Natural killer cell treated with Interleukin-12 subunit alpha and Interleukin-12 subunit beta and Interleukin-15 and Interleukin-18, amount 100 ng/mL, for 72 hours (primary cell): ENCODE data around the gene PRKCB. TPM values are rescaled to one million over a fixed set of nuclear protein-coding genes. Genes with fewer than 3 reads are reported as not detected.
"Not testable (repeated sequence)": the region's sequence is repeated elsewhere in the genome, so short reads cannot be mapped to it uniquely, and the experiment has no call there.

Experiments
- ATAC-seq, 2 donors: fragments of 150-1000 bp; cut with Tn5 transposase in 1 of 2; sonication (Bioruptor Pico), chemical (Tn5 transposase) in 1 of 2; 2 replicates each; pipeline ENCODE4 v1.10.0; 2021
- DNase-seq: peaks from one replicate; pipeline ENCODE4 v3.0.0; 2022; ENCODE audit warnings: low spot score
- H3K27ac Mint-ChIP-seq, 2 donors: 1 replicate in 1 of 2; 2 replicates in 1 of 2; pipeline ENCODE4 v1.8.0; 2022; ENCODE audit warnings: mixed read lengths in 2 of 2, mild to moderate bottlenecking in 1 of 2, moderate library complexity in 1 of 2
- H3K27me3 Mint-ChIP-seq, 2 donors: 1 replicate in 1 of 2; 2 replicates in 1 of 2; pipeline ENCODE4 v1.8.0; 2022; ENCODE audit warnings: mixed read lengths in 2 of 2
- H3K36me3 Mint-ChIP-seq: one replicate; pipeline ENCODE4 v1.8.0; 2022; ENCODE audit warnings: mixed read lengths
- H3K4me1 Mint-ChIP-seq, 2 donors: 1 replicate in 1 of 2; 2 replicates in 1 of 2; pipeline ENCODE4 v1.8.0; 2022; ENCODE audit warnings: low read depth in 2 of 2, mixed read lengths in 2 of 2, mild to moderate bottlenecking in 1 of 2
- H3K4me3 Mint-ChIP-seq: one replicate; pipeline ENCODE4 v1.8.0; 2022; ENCODE audit warnings: mixed read lengths
- H3K9me3 Mint-ChIP-seq: 2 replicates; pipeline ENCODE4 v1.8.0; 2022; ENCODE audit warnings: mixed read lengths
- total RNA-seq, 2 donors: library from RNA; stranded (reverse); gene quantifications; one replicate each; pipeline ENCODE4 v1.2.3, GENCODE V29; 2022

Gene PRKCB
- total RNA-seq, 2 donors from 2014 or later: 193 to 273 TPM

- no peak for ATAC-seq
- Mint-ChIP-seq H3K4me3 (no peak overlapping the region), H3K4me1 (no peaks in the 10 kb centered on the region), H3K9me3 (no peaks in the 10 kb centered on the region), H3K27me3 (no peaks in the 10 kb centered on the region), H3K27ac (no peak overlapping the region), H3K36me3 (peaks cover 11% of the 10 kb centered on the region)
- no peak for DNase-seq
Measured at GRCh38 chr16:24208710-24209109, 372.9 kb downstream of the PRKCB start.

- no peak for ATAC-seq
Measured at GRCh38 chr16:24214992-24215391, 379.2 kb downstream of the PRKCB start.

GRCh38 chr16:24216961-24217360 is 381.2 kb downstream of the PRKCB start:
- ATAC-seq: no peak
- no peak overlapping the region for H3K4me3 Mint-ChIP-seq
- peaks cover 20% of the 10 kb centered on the region for H3K36me3 Mint-ChIP-seq
- H3K4me1 Mint-ChIP-seq: no peaks in the 10 kb centered on the region
- no peaks in the 10 kb centered on the region for H3K27me3 Mint-ChIP-seq
- H3K27ac Mint-ChIP-seq: no peak overlapping the region
- no peak for DNase-seq
- H3K9me3 Mint-ChIP-seq: no peaks in the 10 kb centered on the region

More at GRCh38 chr16:24214992-24215391, 379.2 kb downstream of the PRKCB start:
- H3K36me3 Mint-ChIP-seq: peaks cover 13% of the 10 kb centered on the region
- no peak overlapping the region for H3K27ac Mint-ChIP-seq
- no peak overlapping the region for H3K4me3 Mint-ChIP-seq
- H3K9me3 Mint-ChIP-seq: no peaks in the 10 kb centered on the region
- no peak for DNase-seq
- no peaks in the 10 kb centered on the region for H3K27me3 Mint-ChIP-seq
- no peaks in the 10 kb centered on the region for H3K4me1 Mint-ChIP-seq

- no peak for DNase-seq
- Mint-ChIP-seq H3K27me3 (no peaks in the 10 kb centered on the region), H3K4me3 (no peak overlapping the region), H3K4me1 (no peaks in the 10 kb centered on the region), H3K27ac (no peak overlapping the region), H3K36me3 (peaks cover 21% of the 10 kb centered on the region), H3K9me3 (no peaks in the 10 kb centered on the region)
- no peak for ATAC-seq
Measured at GRCh38 chr16:24217461-24217860, 381.7 kb downstream of the PRKCB start.

GRCh38 chr16:24218299-24218698 is 382.5 kb downstream of the PRKCB start:
- DNase-seq: no peak
- no peak for ATAC-seq
- H3K27me3 Mint-ChIP-seq: no peaks in the 10 kb centered on the region
- H3K27ac Mint-ChIP-seq: no peak overlapping the region
- no peak overlapping the region for H3K4me3 Mint-ChIP-seq
- H3K9me3 Mint-ChIP-seq: no peaks in the 10 kb centered on the region
- H3K4me1 Mint-ChIP-seq: no peaks in the 10 kb centered on the region
- H3K36me3 Mint-ChIP-seq: peaks cover 21% of the 10 kb centered on the region

- no peak overlapping the region for H3K4me3 Mint-ChIP-seq
- no peaks in the 10 kb centered on the region for H3K27me3 Mint-ChIP-seq
- H3K9me3 Mint-ChIP-seq: no peaks in the 10 kb centered on the region
- H3K4me1 Mint-ChIP-seq: no peaks in the 10 kb centered on the region
- no peak overlapping the region for H3K27ac Mint-ChIP-seq
- no peak for DNase-seq
- H3K36me3 Mint-ChIP-seq: peaks cover 16% of the 10 kb centered on the region
- ATAC-seq: no peak
Measured at GRCh38 chr16:24221219-24221618, 385.4 kb downstream of the PRKCB start.

GRCh38 chr16:24228514-24228913 is 392.7 kb downstream of the PRKCB start:
- no peak overlapping the region for H3K27ac Mint-ChIP-seq
- DNase-seq: no peak
- H3K4me3 Mint-ChIP-seq: no peak overlapping the region
- H3K27me3 Mint-ChIP-seq: peaks cover 0 to 2% of the 10 kb centered on the region in 2 donors
- no peaks in the 10 kb centered on the region for H3K9me3 Mint-ChIP-seq
- H3K4me1 Mint-ChIP-seq: no peaks in the 10 kb centered on the region
- H3K36me3 Mint-ChIP-seq: no peaks in the 10 kb centered on the region
- no peak for ATAC-seq

GRCh38 chr16:24232936-24233335 is 397.2 kb downstream of the PRKCB start:
- peaks cover 9 to 12% of the 10 kb centered on the region in 2 donors for H3K27me3 Mint-ChIP-seq
- no peaks in the 10 kb centered on the region for H3K9me3 Mint-ChIP-seq
- no peak overlapping the region for H3K4me3 Mint-ChIP-seq
- H3K27ac Mint-ChIP-seq: no peak overlapping the region
- ATAC-seq (no peak), DNase-seq (no peak)
- no peaks in the 10 kb centered on the region for H3K4me1 Mint-ChIP-seq
- peaks cover 5% of the 10 kb centered on the region for H3K36me3 Mint-ChIP-seq

GRCh38 chr16:24234737-24235136 is 399.0 kb downstream of the PRKCB start:
- Mint-ChIP-seq H3K9me3 (peaks cover 11% of the 10 kb centered on the region), H3K4me3 (no peak overlapping the region), H3K27ac (no peak overlapping the region), H3K36me3 (peaks cover 18% of the 10 kb centered on the region), H3K27me3 (peaks cover 19 to 23% of the 10 kb centered on the region in 2 donors), H3K4me1 (no peaks in the 10 kb centered on the region)
- no peak for ATAC-seq
- DNase-seq: no peak

GRCh38 chr16:24235806-24236205 is 400.0 kb downstream of the PRKCB start:
- H3K27ac Mint-ChIP-seq: no peak overlapping the region
- peaks cover 18% of the 10 kb centered on the region for H3K36me3 Mint-ChIP-seq
- ATAC-seq (peak in 1 of 2 donors; percentile 28), DNase-seq (no peak)
- no peak overlapping the region for H3K4me3 Mint-ChIP-seq
- H3K4me1 Mint-ChIP-seq: no peaks in the 10 kb centered on the region
- H3K9me3 Mint-ChIP-seq: peaks cover 11% of the 10 kb centered on the region
- H3K27me3 Mint-ChIP-seq: peaks cover 26 to 28% of the 10 kb centered on the region in 2 donors

GRCh38 chr16:24238846-24239245 is 403.1 kb downstream of the PRKCB start:
- not testable (repeated sequence) for ATAC-seq, DNase-seq, H3K27ac Mint-ChIP-seq, H3K4me1 Mint-ChIP-seq, H3K4me3 Mint-ChIP-seq
- peaks cover 11% of the 10 kb centered on the region for H3K9me3 Mint-ChIP-seq
- peaks cover 18% of the 10 kb centered on the region for H3K36me3 Mint-ChIP-seq
- peaks cover 27 to 28% of the 10 kb centered on the region in 2 donors for H3K27me3 Mint-ChIP-seq

- no peak overlapping the region for H3K27ac Mint-ChIP-seq
- no peaks in the 10 kb centered on the region for H3K4me1 Mint-ChIP-seq
- H3K27me3 Mint-ChIP-seq: peaks cover 28% of the 10 kb centered on the region in 2 donors
- H3K9me3 Mint-ChIP-seq: no peaks in the 10 kb centered on the region
- DNase-seq: no peak
- ATAC-seq: no peak
- H3K36me3 Mint-ChIP-seq: no peaks in the 10 kb centered on the region
- H3K4me3 Mint-ChIP-seq: no peak overlapping the region
Measured at GRCh38 chr16:24246911-24247607, 411.3 kb downstream of the PRKCB start.

GRCh38 chr16:24253192-24253591 is 417.4 kb downstream of the PRKCB start:
- Mint-ChIP-seq H3K36me3 (no peaks in the 10 kb centered on the region), H3K27ac (no peak overlapping the region), H3K9me3 (no peaks in the 10 kb centered on the region), H3K4me3 (no peak overlapping the region), H3K27me3 (peaks cover 36 to 42% of the 10 kb centered on the region in 2 donors), H3K4me1 (peaks cover 0 to 4% of the 10 kb centered on the region in 2 donors)
- DNase-seq (no peak), ATAC-seq (no peak)

- peaks cover 40 to 49% of the 10 kb centered on the region in 2 donors for H3K27me3 Mint-ChIP-seq
- no peak within 1 kb of the TSS for H3K27ac Mint-ChIP-seq
- H3K4me3 Mint-ChIP-seq: no peak within 1 kb of the TSS
- H3K36me3 Mint-ChIP-seq: no peaks in the 10 kb centered on the region
- peak; percentile 77 to 80 for ATAC-seq
- no peaks in the 10 kb centered on the region for H3K9me3 Mint-ChIP-seq
- no peak for DNase-seq
- peaks cover 0 to 4% of the 10 kb centered on the region in 2 donors for H3K4me1 Mint-ChIP-seq
Measured at GRCh38 chr16:24255456-24256371, 419.9 kb downstream of the PRKCB start, which contains the start of gene CACNG3. TSS of gene CACNG3 (plus strand) at chr16:24256335. CDS start at chr16:24256755, 420 bp downstream.
